ENCODE data around the gene EIF3F. TPM values are rescaled to one million over a fixed set of nuclear protein-coding genes. Genes with fewer than 3 reads are reported as not detected.

The EIF3F gene
- total RNA-seq, 1 donor from 2014 or later = 319 TPM

DNA sequence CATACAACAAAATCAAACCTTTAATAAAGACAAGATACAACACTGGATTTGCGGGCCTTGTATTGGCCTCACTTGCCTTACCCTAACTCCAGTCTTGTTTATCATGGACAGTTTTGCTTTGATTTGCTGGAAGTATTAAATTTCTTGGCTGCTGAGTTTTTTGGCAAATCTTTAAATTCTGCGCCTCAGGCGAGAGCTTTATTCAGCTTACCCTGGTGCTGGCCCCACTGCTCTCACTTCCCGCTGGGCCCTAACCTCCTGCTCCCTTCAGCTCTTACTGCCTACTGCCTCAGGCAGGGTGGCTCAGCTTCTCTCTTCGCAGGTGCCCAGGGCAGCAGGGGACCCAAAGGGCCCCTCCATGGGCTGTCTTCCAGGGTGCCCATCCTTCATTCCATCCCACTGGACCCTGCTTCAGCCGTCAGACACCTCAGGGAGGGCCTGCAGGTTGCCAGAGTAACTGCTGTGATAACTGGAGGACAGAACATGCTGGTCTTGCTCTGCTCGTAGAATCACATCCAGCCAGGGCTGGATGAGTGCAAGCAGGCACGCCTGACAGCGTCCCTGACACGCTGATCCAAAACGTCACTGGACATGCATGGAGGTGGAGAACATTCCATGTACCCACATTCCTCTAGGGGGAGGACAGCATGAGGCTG lies 48.2 kb downstream of the EIF3F start:
- H3K4me1 ChIP-seq = peaks cover 0 to 6% of the 10 kb centered on the region in 2 donors
- no peak overlapping the region for H3K4me3 ChIP-seq
- no peak for TF ChIP-seq CTCF (IDR thresholded peaks at IDR 0.05)
- no peaks in the 10 kb centered on the region for H3K36me3 ChIP-seq
- intact Hi-C loops (cut with DNase I) = no loop called here
- peak in 1 of 2 donors; percentile 64 for DNase-seq (ENCODE audit: low spot score in 2 of 2)
- H3K9me3 ChIP-seq = no peaks in the 10 kb centered on the region
- H3K27me3 ChIP-seq = no peaks in the 10 kb centered on the region
- no peak overlapping the region for H3K27ac ChIP-seq

DNA sequence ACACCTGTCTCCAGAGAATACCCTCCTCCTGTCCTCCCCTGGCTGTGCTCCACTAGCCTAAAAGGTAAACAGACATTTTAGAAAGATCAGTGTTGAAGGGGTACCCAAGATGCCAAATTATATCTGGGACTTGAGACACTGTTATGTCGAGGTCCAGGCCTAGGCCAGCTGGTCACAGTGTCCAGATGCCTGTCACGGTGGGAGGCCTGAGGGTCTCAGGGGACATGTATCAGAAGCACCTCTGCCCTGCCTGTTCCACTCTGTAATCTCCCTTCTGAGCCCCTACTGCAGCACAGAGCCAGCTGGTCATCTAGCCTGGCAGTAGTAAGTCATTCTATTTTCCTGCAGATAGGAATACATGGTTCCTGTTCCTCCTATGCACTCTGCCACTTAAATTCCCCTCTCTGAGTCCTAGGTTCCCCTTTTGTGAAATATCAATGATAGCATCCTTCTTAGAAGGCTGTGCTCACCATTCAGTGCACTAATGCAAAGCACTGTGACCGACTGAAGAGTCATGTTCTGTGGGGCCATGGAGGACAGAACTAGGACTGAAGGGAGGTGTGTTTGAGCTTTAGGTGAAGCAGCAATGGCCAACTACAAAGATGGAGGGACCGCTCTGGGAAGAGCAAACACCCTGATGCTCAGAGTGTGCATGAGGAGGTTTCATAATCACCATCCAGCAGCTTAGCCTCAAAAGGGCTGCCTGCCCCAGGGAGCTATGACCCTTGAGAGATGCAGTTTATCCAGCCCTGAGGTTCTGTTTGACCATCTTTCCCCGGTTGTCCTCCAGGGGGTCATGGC lies 49.1 kb downstream of the EIF3F start:
- intact Hi-C loops (cut with DNase I) = no loop called here
- H3K27ac ChIP-seq = no peak overlapping the region

DNA sequence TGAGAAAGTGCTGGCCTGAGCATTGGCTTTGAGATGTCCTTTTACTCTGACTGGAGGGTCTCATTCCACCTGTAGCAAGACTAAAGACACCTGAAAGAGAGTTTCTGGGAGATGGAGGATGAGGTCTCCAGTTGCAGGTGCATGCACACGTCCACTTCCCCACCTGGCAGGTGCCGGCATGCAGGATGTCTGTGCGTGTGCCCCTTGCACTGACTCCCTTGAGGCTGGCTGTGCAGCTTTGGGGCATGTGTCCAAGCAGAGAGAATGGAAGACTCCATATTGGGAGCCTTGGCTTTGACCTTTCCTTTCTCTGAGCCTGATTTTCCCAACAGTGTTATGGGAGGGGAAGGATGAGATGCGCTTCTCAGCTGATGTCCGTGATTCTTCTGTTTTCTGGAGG lies 49.8 kb downstream of the EIF3F start:
- intact Hi-C loops (cut with DNase I) = no loop called here
- Histone ChIP-seq H3K27ac (no peak overlapping the region), H3K4me3 (no peak overlapping the region), H3K27me3 (no peaks in the 10 kb centered on the region), H3K4me1 (peaks cover 0 to 6% of the 10 kb centered on the region in 2 donors), H3K9me3 (no peaks in the 10 kb centered on the region), H3K36me3 (no peaks in the 10 kb centered on the region)
- TF ChIP-seq CTCF (IDR thresholded peaks at IDR 0.05) = no peak
- DNase-seq (ENCODE audit: low spot score in 2 of 2) = peak in 1 of 2 donors; percentile 40

More for the DNA sequence above, 49.1 kb downstream of the EIF3F start:
- peak in 1 of 2 donors; percentile 47 for DNase-seq (ENCODE audit: low spot score in 2 of 2)
- Histone ChIP-seq H3K4me3 (no peak overlapping the region), H3K36me3 (no peaks in the 10 kb centered on the region), H3K4me1 (peaks cover 0 to 6% of the 10 kb centered on the region in 2 donors), H3K27me3 (no peaks in the 10 kb centered on the region), H3K9me3 (no peaks in the 10 kb centered on the region)
- TF ChIP-seq CTCF (IDR thresholded peaks at IDR 0.05) = no peak

GRCh38 chr11:8038393-8038792 lies 51.3 kb downstream of the EIF3F start:
- H3K27ac ChIP-seq = no peak overlapping the region
- H3K9me3 ChIP-seq = no peaks in the 10 kb centered on the region
- no peaks in the 10 kb centered on the region for H3K36me3 ChIP-seq
- no peaks in the 10 kb centered on the region for H3K4me1 ChIP-seq
- no peaks in the 10 kb centered on the region for H3K27me3 ChIP-seq
- intact Hi-C loops (cut with DNase I) = no loop called here
- H3K4me3 ChIP-seq = no peak overlapping the region
- no peak for TF ChIP-seq CTCF (IDR thresholded peaks at IDR 0.05)
- DNase-seq (ENCODE audit: low spot score in 2 of 2) = peak in 1 of 2 donors; percentile 56

- intact Hi-C loops (cut with DNase I) = no loop called here
- no peak overlapping the region for H3K27ac ChIP-seq
- peak in 1 of 2 donors; percentile 57 for DNase-seq (ENCODE audit: low spot score in 2 of 2)
These were observed 51.8 kb downstream of the EIF3F start for GRCh38 chr11:8038811-8039529.

More at GRCh38 chr11:8038811-8039529, 51.8 kb downstream of the EIF3F start:
- Histone ChIP-seq H3K4me1 (no peaks in the 10 kb centered on the region), H3K36me3 (no peaks in the 10 kb centered on the region), H3K4me3 (no peak overlapping the region), H3K27me3 (no peaks in the 10 kb centered on the region), H3K9me3 (no peaks in the 10 kb centered on the region)
- TF ChIP-seq CTCF (IDR thresholded peaks at IDR 0.05) = no peak

All from ascending aorta (tissue), 2 donors.